ENCODE data around the gene LYAR. TPM values are rescaled to one million over a fixed set of nuclear protein-coding genes. Genes with fewer than 3 reads are reported as not detected.

LYAR gene
- total RNA-seq, 1 donor from 2014 or later, result 4.7 TPM

- peaks cover 31 to 58% of the 10 kb centered on the region in 2 donors for H3K36me3 ChIP-seq
- no peak overlapping the region for H3K27ac ChIP-seq
Measured at GRCh38 chr4:4270529-4270928, 19.4 kb downstream of the LYAR start.

GRCh38 chr4:4269856-4270255 is 20.1 kb downstream of the LYAR start:
- no peak overlapping the region for H3K27ac ChIP-seq
- DNase-seq (ENCODE audit: low spot score in 2 of 2), result no peak
- intact Hi-C loops (cut with DNase I), result no loop called here
- H3K27me3 ChIP-seq, result no peaks in the 10 kb centered on the region
- H3K4me3 ChIP-seq, result no peak overlapping the region
- no peaks in the 10 kb centered on the region for H3K9me3 ChIP-seq
- no peaks in the 10 kb centered on the region for H3K4me1 ChIP-seq
- peaks cover 25 to 58% of the 10 kb centered on the region in 2 donors for H3K36me3 ChIP-seq
- TF ChIP-seq, protein P1, sequence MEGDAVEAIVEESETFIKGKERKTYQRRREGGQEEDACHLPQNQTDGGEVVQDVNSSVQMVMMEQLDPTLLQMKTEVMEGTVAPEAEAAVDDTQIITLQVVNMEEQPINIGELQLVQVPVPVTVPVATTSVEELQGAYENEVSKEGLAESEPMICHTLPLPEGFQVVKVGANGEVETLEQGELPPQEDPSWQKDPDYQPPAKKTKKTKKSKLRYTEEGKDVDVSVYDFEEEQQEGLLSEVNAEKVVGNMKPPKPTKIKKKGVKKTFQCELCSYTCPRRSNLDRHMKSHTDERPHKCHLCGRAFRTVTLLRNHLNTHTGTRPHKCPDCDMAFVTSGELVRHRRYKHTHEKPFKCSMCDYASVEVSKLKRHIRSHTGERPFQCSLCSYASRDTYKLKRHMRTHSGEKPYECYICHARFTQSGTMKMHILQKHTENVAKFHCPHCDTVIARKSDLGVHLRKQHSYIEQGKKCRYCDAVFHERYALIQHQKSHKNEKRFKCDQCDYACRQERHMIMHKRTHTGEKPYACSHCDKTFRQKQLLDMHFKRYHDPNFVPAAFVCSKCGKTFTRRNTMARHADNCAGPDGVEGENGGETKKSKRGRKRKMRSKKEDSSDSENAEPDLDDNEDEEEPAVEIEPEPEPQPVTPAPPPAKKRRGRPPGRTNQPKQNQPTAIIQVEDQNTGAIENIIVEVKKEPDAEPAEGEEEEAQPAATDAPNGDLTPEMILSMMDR (IDR thresholded peaks at IDR 0.05), result no peak

More at GRCh38 chr4:4270529-4270928, 19.4 kb downstream of the LYAR start:
- Histone ChIP-seq H3K4me3 (no peak overlapping the region), H3K27me3 (no peaks in the 10 kb centered on the region), H3K9me3 (no peaks in the 10 kb centered on the region), H3K4me1 (no peaks in the 10 kb centered on the region)
- intact Hi-C loops (cut with DNase I), result no loop called here
- TF ChIP-seq, protein P1 (IDR thresholded peaks at IDR 0.05), result no peak
- no peak for DNase-seq (ENCODE audit: low spot score in 2 of 2)

DNA sequence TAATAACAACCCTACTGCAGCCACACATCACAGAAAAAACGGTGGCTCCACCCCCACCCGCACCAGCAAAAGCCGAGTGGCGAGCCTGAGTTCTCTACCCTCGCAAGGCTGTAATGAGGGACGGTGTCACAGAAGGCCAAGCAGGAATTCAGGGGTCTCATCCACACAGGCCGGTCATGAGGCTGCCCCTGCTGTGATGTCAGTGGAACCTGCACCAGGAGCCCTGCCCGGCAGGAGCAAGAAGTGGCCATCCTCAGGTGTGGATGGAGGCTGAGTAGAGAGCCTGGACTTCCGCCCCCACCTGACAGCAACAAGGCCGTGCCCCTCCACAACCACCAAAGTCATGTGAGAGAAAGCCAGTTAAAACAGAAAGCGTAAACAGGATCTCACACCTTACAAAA is 20.6 kb downstream of the LYAR start:
- H3K9me3 ChIP-seq, result no peaks in the 10 kb centered on the region
- TF ChIP-seq, protein P1 (IDR thresholded peaks at IDR 0.05), result no peak
- DNase-seq (ENCODE audit: low spot score in 2 of 2), result no peak
- no peaks in the 10 kb centered on the region for H3K27me3 ChIP-seq
- intact Hi-C loops (cut with DNase I), result no loop called here
- H3K4me1 ChIP-seq, result no peaks in the 10 kb centered on the region
- no peak overlapping the region for H3K4me3 ChIP-seq
- H3K36me3 ChIP-seq, result peaks cover 24 to 52% of the 10 kb centered on the region in 2 donors
- H3K27ac ChIP-seq, result no peak overlapping the region

DNA sequence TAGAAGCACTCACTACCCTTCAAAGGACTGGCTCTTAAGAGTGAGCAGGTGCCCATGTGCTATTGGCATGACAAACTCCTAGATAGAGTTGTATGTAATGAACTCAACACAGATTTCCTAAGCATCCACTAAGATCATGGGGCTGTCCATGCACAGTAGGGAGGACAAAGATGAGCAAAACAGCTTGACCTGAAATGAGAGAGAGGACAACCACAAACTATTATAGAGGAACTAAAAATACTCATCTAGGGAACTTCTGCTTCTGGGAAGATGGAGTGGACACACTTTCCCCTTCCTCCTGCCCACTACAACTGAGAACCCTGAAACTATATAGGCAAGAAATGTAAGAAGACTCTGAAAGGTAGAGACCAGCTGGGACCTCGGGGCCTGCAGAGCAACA is 21.2 kb downstream of the LYAR start:
- no peak for DNase-seq (ENCODE audit: low spot score in 2 of 2)
- H3K4me3 ChIP-seq, result no peak overlapping the region
- H3K27me3 ChIP-seq, result no peaks in the 10 kb centered on the region
- peaks cover 22 to 47% of the 10 kb centered on the region in 2 donors for H3K36me3 ChIP-seq
- H3K27ac ChIP-seq, result no peak overlapping the region
- intact Hi-C loops (cut with DNase I), result no loop called here
- TF ChIP-seq, protein P1 (IDR thresholded peaks at IDR 0.05), result no peak
- no peaks in the 10 kb centered on the region for H3K4me1 ChIP-seq
- H3K9me3 ChIP-seq, result no peaks in the 10 kb centered on the region

DNA sequence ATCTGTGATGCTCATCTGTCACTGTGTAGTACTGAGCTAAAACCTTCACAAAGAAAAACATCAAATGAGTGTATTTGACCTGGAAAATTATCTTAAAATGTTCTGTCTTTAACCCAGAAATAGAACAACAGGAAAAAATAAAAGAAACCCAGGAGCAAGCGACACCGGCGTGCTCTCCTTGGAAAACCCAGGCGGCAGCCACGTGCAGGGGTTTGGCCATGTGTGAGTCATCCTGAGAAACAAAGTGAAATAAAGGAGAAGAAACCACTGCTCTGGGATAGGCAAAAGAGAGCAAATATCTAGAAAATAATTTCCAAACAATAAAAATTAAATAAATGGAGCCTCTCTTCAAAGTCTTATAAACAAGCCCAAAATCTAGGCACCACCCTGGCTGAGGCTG is 22.0 kb downstream of the LYAR start:
- peaks cover 14 to 39% of the 10 kb centered on the region in 2 donors for H3K36me3 ChIP-seq
- TF ChIP-seq, protein P1 (IDR thresholded peaks at IDR 0.05), result no peak

DNA sequence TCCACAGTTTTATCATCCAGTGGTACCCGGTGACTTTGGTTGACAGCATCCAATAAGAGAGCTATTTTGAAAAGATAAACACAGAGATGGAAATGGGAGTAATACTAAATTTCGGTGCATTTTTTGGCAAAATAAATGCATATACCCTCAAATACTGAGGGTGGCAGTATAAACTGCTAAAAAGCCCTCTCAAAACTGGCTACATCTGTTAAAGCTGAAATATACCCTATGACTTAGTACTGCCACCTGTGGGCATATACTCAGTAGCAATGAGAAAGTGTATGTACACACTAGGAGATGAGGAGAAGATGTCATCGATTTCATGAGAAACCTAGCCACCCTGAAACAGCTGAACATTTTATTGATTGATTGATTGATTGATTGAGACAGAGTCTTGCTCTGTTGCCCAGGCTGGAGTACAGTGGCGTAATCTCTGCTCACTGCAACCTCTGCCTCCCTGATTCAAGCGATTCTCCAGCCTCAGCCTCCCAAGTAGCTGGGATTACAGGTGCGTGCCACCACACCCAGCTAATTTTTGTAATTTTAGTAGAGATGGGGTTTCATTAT is 29.7 kb downstream of the LYAR start:
- H3K4me1 ChIP-seq, result no peaks in the 10 kb centered on the region
- intact Hi-C loops (cut with DNase I), result no loop called here
- no peak overlapping the region for H3K27ac ChIP-seq
- no peaks in the 10 kb centered on the region for H3K36me3 ChIP-seq
- no peaks in the 10 kb centered on the region for H3K9me3 ChIP-seq
- TF ChIP-seq, protein P1 (IDR thresholded peaks at IDR 0.05), result no peak
- no peak overlapping the region for H3K4me3 ChIP-seq
- no peak for DNase-seq (ENCODE audit: low spot score in 2 of 2)
- H3K27me3 ChIP-seq, result no peaks in the 10 kb centered on the region

More for the DNA sequence above, 22.0 kb downstream of the LYAR start:
- DNase-seq (ENCODE audit: low spot score in 2 of 2), result no peak
- no peaks in the 10 kb centered on the region for H3K9me3 ChIP-seq
- intact Hi-C loops (cut with DNase I), result no loop called here
- no peaks in the 10 kb centered on the region for H3K27me3 ChIP-seq
- H3K4me1 ChIP-seq, result no peaks in the 10 kb centered on the region
- no peak overlapping the region for H3K27ac ChIP-seq
- H3K4me3 ChIP-seq, result no peak overlapping the region

All from ascending aorta (tissue), 2 donors.